Measurements from ENCODE around the gene PTS. TPM values are rescaled to one million over a fixed set of nuclear protein-coding genes. Genes with fewer than 3 reads are reported as not detected.

Gene PTS
- total RNA-seq, 1 experiment from 2014 or later = 26.7 TPM

DNA sequence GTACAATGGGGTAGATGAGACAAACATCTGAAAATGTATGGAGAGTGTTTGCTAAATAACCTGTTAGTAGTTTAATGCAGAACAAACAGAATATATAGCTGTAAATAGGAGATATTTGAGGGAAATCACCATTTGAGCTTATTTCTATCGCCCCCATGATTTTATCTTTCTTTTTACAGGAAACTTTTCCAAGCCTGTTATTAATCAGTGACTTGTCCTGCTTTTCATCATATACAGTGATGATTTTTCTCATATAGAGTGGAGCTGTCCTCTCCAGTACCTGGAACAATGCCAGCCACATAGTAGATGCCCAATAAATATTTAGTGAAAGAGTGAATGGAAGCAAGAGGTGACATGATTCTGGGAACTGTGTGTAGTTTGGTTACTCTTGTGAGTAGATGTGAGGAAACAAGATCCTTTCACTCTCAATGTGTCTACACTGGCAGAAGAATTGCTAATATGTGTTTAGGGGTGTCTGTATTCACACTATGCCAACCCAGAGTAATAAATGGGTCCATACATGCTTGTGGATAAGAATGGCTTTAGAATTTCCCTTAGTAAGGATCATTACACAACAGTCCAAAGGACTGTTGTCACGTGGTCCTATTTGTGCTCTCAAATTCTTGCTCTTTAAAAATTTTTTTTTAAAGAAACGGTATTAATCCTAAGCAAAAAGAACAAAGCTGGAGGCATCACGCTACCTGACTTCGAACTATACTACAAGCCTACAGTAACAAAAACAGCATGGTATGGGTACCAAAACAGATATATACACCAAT lies 2.3 kb upstream of the PTS start (continued):
- TF ChIP-seq, protein P1, sequence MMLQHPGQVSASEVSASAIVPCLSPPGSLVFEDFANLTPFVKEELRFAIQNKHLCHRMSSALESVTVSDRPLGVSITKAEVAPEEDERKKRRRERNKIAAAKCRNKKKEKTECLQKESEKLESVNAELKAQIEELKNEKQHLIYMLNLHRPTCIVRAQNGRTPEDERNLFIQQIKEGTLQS (CRISPR knock-in tag; conservative IDR thresholded peaks at IDR 0.05) = no peak
- TF ChIP-seq, protein P2, sequence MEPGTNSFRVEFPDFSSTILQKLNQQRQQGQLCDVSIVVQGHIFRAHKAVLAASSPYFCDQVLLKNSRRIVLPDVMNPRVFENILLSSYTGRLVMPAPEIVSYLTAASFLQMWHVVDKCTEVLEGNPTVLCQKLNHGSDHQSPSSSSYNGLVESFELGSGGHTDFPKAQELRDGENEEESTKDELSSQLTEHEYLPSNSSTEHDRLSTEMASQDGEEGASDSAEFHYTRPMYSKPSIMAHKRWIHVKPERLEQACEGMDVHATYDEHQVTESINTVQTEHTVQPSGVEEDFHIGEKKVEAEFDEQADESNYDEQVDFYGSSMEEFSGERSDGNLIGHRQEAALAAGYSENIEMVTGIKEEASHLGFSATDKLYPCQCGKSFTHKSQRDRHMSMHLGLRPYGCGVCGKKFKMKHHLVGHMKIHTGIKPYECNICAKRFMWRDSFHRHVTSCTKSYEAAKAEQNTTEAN (CRISPR knock-in tag; IDR thresholded peaks at IDR 0.05) = no peak
- TF ChIP-seq, protein P3, sequence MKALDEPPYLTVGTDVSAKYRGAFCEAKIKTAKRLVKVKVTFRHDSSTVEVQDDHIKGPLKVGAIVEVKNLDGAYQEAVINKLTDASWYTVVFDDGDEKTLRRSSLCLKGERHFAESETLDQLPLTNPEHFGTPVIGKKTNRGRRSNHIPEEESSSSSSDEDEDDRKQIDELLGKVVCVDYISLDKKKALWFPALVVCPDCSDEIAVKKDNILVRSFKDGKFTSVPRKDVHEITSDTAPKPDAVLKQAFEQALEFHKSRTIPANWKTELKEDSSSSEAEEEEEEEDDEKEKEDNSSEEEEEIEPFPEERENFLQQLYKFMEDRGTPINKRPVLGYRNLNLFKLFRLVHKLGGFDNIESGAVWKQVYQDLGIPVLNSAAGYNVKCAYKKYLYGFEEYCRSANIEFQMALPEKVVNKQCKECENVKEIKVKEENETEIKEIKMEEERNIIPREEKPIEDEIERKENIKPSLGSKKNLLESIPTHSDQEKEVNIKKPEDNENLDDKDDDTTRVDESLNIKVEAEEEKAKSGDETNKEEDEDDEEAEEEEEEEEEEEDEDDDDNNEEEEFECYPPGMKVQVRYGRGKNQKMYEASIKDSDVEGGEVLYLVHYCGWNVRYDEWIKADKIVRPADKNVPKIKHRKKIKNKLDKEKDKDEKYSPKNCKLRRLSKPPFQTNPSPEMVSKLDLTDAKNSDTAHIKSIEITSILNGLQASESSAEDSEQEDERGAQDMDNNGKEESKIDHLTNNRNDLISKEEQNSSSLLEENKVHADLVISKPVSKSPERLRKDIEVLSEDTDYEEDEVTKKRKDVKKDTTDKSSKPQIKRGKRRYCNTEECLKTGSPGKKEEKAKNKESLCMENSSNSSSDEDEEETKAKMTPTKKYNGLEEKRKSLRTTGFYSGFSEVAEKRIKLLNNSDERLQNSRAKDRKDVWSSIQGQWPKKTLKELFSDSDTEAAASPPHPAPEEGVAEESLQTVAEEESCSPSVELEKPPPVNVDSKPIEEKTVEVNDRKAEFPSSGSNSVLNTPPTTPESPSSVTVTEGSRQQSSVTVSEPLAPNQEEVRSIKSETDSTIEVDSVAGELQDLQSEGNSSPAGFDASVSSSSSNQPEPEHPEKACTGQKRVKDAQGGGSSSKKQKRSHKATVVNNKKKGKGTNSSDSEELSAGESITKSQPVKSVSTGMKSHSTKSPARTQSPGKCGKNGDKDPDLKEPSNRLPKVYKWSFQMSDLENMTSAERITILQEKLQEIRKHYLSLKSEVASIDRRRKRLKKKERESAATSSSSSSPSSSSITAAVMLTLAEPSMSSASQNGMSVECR (CRISPR knock-in tag; IDR thresholded peaks at IDR 0.05; ENCODE audit: borderline replicate concordance) = no peak
- TF ChIP-seq, protein P4, sequence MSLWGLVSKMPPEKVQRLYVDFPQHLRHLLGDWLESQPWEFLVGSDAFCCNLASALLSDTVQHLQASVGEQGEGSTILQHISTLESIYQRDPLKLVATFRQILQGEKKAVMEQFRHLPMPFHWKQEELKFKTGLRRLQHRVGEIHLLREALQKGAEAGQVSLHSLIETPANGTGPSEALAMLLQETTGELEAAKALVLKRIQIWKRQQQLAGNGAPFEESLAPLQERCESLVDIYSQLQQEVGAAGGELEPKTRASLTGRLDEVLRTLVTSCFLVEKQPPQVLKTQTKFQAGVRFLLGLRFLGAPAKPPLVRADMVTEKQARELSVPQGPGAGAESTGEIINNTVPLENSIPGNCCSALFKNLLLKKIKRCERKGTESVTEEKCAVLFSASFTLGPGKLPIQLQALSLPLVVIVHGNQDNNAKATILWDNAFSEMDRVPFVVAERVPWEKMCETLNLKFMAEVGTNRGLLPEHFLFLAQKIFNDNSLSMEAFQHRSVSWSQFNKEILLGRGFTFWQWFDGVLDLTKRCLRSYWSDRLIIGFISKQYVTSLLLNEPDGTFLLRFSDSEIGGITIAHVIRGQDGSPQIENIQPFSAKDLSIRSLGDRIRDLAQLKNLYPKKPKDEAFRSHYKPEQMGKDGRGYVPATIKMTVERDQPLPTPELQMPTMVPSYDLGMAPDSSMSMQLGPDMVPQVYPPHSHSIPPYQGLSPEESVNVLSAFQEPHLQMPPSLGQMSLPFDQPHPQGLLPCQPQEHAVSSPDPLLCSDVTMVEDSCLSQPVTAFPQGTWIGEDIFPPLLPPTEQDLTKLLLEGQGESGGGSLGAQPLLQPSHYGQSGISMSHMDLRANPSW (CRISPR knock-in tag; conservative IDR thresholded peaks at IDR 0.05; ENCODE audit: low read depth) = no peak

DNA sequence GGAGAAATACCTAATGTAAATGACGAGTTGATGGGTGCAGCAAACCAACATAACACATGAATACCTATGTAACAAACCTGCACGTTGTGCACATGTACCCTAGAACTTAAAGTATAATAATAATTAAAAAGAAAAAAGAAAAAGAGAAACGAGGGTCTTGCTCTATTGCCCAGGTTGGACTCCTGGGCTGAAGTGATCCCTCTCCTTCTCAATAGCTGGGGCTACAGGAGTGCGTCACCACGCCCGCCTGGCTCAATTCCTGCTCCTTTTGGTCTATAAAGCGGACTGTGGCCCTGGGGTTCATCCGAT lies 521 bp upstream of the PTS start:
- Mint-ChIP-seq H3K27ac (peak overlapping the region; percentile 68; the same call in 1 of the 2 replicates), H3K36me3 (peaks cover 17% of the 10 kb centered on the region), H3K9me3 (no peaks in the 10 kb centered on the region), H3K27me3 (ENCODE audit: low read depth) (peaks cover 30% of the 10 kb centered on the region), H3K4me3 (peak overlapping the region; percentile 81), H3K4me1 (peaks cover 11% of the 10 kb centered on the region)
- peak; percentile 16 for DNase-seq (ENCODE audit: low spot score)
- peak; percentile 34; the same call in 1 of the 2 replicates for TF ChIP-seq ZNF121 (CRISPR knock-in tag; IDR thresholded peaks at IDR 0.05)
- TF ChIP-seq, protein P5, sequence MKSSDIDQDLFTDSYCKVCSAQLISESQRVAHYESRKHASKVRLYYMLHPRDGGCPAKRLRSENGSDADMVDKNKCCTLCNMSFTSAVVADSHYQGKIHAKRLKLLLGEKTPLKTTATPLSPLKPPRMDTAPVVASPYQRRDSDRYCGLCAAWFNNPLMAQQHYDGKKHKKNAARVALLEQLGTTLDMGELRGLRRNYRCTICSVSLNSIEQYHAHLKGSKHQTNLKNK (CRISPR knock-in tag; IDR thresholded peaks at IDR 0.05) = no peak
- POLR2A ChIA-PET = no interaction called here
- CTCF ChIA-PET = interaction anchor here (0.6 to 0.7 kb wide), 2 partner anchors 53 to 55 kb away, joined by 3 to 4 read pairs; no protein-coding TSS in a partner anchor
- ATAC-seq = peak; percentile 22; the same call in 1 of the 2 replicates

DNA sequence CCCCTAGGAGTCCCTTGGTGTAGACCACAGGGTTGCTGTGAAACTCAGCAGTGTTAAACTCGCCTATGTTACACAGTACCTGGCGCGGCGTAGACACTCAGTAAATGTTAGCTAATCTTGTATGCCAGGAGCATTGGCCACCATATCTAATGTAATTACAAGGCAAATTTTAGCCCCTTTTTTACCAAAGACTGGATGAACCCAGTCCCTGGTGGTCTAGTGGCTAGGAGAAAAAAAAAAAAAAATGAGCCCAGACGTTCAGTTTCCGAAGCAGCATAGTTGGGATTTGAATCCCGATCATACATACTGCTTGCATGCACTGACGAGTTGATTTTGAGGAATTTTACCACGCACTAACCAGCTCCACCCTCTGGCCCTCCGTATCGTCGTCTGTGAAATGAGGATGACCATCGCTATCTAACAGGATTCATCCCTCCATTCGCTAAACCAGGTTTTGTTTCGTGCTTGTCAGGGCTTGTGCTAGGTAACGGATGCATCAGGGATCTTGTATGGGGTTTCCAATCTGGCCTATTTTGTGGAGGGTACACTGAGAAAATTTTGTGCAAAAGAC lies 688 bp downstream of the PTS start:
- peaks cover 12% of the 10 kb centered on the region for H3K4me1 Mint-ChIP-seq
- ChIA-PET CTCF (interaction anchor here (1.3 kb wide), 1 partner anchor 53 kb away, joined by 6 read pairs; no protein-coding TSS in a partner anchor), POLR2A (interaction anchor here (0.6 kb wide), 1 partner anchor 547 kb away, joined by 4 read pairs; no protein-coding TSS in a partner anchor)
- peaks cover 17% of the 10 kb centered on the region for H3K36me3 Mint-ChIP-seq
- peak overlapping the region; percentile 81 for H3K4me3 Mint-ChIP-seq
- no peak for TF ChIP-seq ZBTB21 (CRISPR knock-in tag; IDR thresholded peaks at IDR 0.05; ENCODE audit: borderline replicate concordance)
- TF ChIP-seq, protein P6, sequence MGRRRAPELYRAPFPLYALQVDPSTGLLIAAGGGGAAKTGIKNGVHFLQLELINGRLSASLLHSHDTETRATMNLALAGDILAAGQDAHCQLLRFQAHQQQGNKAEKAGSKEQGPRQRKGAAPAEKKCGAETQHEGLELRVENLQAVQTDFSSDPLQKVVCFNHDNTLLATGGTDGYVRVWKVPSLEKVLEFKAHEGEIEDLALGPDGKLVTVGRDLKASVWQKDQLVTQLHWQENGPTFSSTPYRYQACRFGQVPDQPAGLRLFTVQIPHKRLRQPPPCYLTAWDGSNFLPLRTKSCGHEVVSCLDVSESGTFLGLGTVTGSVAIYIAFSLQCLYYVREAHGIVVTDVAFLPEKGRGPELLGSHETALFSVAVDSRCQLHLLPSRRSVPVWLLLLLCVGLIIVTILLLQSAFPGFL (CRISPR knock-in tag; IDR thresholded peaks at IDR 0.05; ENCODE audit: borderline replicate concordance) = no peak
- TF ChIP-seq, protein P7, sequence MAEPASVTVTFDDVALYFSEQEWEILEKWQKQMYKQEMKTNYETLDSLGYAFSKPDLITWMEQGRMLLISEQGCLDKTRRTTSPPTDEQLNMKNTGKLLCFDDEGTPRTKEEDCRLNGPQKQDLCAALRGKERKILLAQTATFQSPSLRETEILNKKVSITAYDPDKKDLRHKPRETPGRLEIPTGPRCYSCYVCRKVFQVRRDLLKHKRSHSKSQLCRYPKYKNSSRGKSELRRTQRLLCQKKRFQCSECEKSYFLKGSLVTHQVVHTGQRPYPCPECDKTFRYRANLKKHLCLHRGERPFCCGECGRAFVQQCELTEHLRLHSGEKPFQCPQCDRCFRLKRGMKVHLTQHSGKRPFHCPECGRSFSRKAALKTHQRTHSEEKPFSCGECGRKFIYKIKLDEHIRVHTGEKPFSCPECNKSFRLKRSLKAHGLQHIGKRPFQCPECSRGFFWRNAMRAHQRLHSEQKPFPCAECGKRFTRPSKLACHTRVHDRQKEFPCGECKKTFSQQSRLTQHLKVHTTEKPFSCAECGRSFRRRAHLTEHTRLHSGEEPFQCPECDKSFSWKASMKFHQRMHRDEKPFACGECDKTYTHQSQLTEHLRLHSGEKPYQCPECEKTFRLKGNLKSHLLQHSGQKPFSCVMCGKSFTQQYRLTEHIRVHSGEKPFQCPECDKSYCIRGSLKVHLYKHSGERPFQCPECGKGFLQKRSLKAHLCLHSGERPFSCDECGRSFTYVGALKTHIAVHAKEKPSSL (CRISPR knock-in tag; conservative IDR thresholded peaks at IDR 0.05) = no peak
- TF ChIP-seq TEAD1 (CRISPR knock-in tag; IDR thresholded peaks at IDR 0.05) = no peak
- no peak for TF ChIP-seq CREM (CRISPR knock-in tag; IDR thresholded peaks at IDR 0.05)
- H3K27ac Mint-ChIP-seq = peak overlapping the region; percentile 17; the same call in 1 of the 2 replicates
- no peaks in the 10 kb centered on the region for H3K9me3 Mint-ChIP-seq
- H3K27me3 Mint-ChIP-seq (ENCODE audit: low read depth) = peaks cover 30% of the 10 kb centered on the region
- ATAC-seq (no peak), DNase-seq (ENCODE audit: low spot score) (no peak)
